Fibroblast of lung (primary cell): ENCODE data around the gene MRNIP. TPM values are rescaled to one million over a fixed set of nuclear protein-coding genes. Genes with fewer than 3 reads are reported as not detected.
A peak's percentile ranks its signal among the peaks of the same experiment; 100 is the strongest.

ENCODE experiments used
- DNase-seq, 2 donors: peaks; one replicate each; pipeline versions ENCODE4 v3.0.0 to v3.0.0-alpha.2; 2010; ENCODE audit warnings: low read depth in 2 of 2
- H2AFZ ChIP-seq: 2 replicates; pipeline ENCODE4 v1.5.1; 2012; ENCODE audit warnings: low read length, control low read depth, inconsistent platforms
- H3K27ac ChIP-seq: 2 replicates; pipeline ENCODE4 v1.5.1; 2011; ENCODE audit warnings: low read length, control low read depth; ENCODE audit not compliant: insufficient read depth
- H3K27me3 ChIP-seq: 2 replicates; pipeline ENCODE4 v1.5.1; 2011; ENCODE audit warnings: mild to moderate bottlenecking, low read length; ENCODE audit not compliant: control insufficient read depth, insufficient read depth
- H3K36me3 ChIP-seq: 2 replicates; pipeline ENCODE4 v1.5.1; 2011; ENCODE audit warnings: low read length; ENCODE audit not compliant: control insufficient read depth, insufficient read depth
- H3K4me1 ChIP-seq: 2 replicates; pipeline ENCODE4 v1.5.1; 2011; ENCODE audit warnings: low read length; ENCODE audit not compliant: control insufficient read depth, insufficient read depth; ENCODE audit errors: extremely low read depth
- H3K4me2 ChIP-seq: 2 replicates; pipeline ENCODE4 v1.5.1; 2011; ENCODE audit warnings: low read length, control low read depth; ENCODE audit not compliant: insufficient read depth; ENCODE audit errors: extremely low read depth
- H3K4me3 ChIP-seq, 4 experiments: fragments of 200-600 bp in 1 of 4; sonication (generic) in 1 of 4; replicated peaks in 1 of 4; 2 replicates each; pipeline ENCODE4 v1.5.1; 2011 to 2016; ENCODE audit warnings: low read length in 4 of 4, low read depth in 3 of 4, mild to moderate bottlenecking in 3 of 4, control low read depth in 2 of 4, inconsistent platforms in 1 of 4, mixed read lengths in 1 of 4; ENCODE audit not compliant: insufficient read depth in 1 of 4; ENCODE audit errors: control extremely low read depth in 1 of 4
- H3K79me2 ChIP-seq: 2 replicates; pipeline ENCODE4 v1.5.1; 2012; ENCODE audit warnings: mild to moderate bottlenecking, low read length, inconsistent platforms; ENCODE audit not compliant: control insufficient read depth, insufficient read depth
- H3K9ac ChIP-seq: 2 replicates; pipeline ENCODE4 v1.5.1; 2011; ENCODE audit warnings: mild to moderate bottlenecking, low read length, control low read depth; ENCODE audit not compliant: insufficient read depth
- H3K9me3 ChIP-seq: 2 replicates; pipeline ENCODE4 v1.5.1; 2012; ENCODE audit warnings: low read depth, low read length; ENCODE audit not compliant: control insufficient read depth, insufficient read depth
- H4K20me1 ChIP-seq: 2 replicates; pipeline ENCODE4 v1.5.1; 2011; ENCODE audit warnings: low read length; ENCODE audit not compliant: control insufficient read depth, insufficient read depth; ENCODE audit errors: extremely low read depth
- EZH2 ChIP-seq: IDR thresholded peaks from 2 replicates; pipeline ENCODE4 v1.5.1; 2012; ENCODE audit warnings: low read length, control low read depth, mild to moderate bottlenecking; ENCODE audit errors: missing control alignments
- polyA plus RNA-seq, 2 donors: library from polyadenylated mRNA; depleted of rRNA in 1 of 2; stranded (reverse) in 1 of 2; unstranded in 1 of 2; fragments of >200 nt; gene quantifications; 2 replicates each; pipeline ENCODE4 v1.2.1, GENCODE V29; 2011 to 2012; ENCODE audit warnings: missing spikeins in 1 of 2
- total RNA-seq: library from RNA; depleted of rRNA; stranded (reverse); fragments of >200 nt; gene quantifications from 2 replicates; pipeline ENCODE4 v1.2.1, GENCODE V29; 2014
- TF ChIP-seq, protein P1 (sequence below), 2 donors: IDR thresholded peaks in 1 of 2; conservative IDR thresholded peaks in 1 of 2; 1 replicate in 1 of 2; 2 replicates in 1 of 2; pipeline ENCODE4 v1.5.1; 2011 to 2012; ENCODE audit warnings: low read length in 2 of 2, control low read depth in 1 of 2, inconsistent platforms in 1 of 2, low read depth in 1 of 2, mild to moderate bottlenecking in 1 of 2

MRNIP gene
- total and polyA plus RNA-seq, 2 donors (not counting 1 experiment from before 2014, with no cell fraction given) = 8.6 to 21.0 TPM

DNA sequence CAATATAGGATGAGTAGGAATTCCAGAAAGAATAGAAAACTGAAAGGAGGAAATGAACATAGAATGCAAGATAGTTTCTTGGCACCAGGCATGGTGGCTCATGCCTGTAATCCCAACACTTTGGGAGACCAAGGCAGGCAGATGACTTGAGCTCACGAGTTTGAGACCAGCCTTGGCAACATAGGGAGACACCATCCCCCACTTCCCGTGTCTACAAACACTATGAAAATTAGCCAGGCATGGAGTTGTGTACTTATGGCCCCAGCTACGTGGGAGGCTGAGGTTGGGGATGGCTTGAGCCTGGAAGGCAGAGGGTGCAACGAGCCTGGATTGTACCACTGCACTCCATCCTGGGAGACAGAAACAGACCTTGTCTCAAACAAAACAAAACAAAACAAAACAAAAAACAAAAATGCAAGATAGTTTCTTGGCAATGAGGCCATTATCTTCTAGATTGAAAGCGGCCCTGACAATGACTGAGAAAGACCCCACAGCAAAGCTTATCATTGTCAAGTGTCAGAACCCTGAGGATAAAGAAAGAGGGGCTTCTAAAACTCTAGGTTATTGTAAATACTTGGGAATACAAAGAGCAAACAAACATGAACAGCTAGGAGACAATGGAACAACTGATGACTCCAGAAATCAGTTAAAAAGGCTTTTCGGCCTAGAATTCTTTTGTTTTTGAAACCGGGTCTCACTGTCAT lies 28.7 kb downstream of the MRNIP start:
- Histone ChIP-seq H3K9ac (no peak overlapping the region), H3K4me3 (no peak overlapping the region), H3K36me3 (peaks cover 52% of the 10 kb centered on the region), H3K27ac (no peak overlapping the region), H3K27me3 (no peaks in the 10 kb centered on the region), H3K4me2 (no peak overlapping the region), H3K79me2 (peaks cover 30% of the 10 kb centered on the region), H4K20me1 (no peaks in the 10 kb centered on the region), H2AFZ (no peak overlapping the region), H3K9me3 (no peaks in the 10 kb centered on the region), H3K4me1 (no peaks in the 10 kb centered on the region)
- TF ChIP-seq EZH2 = no peak
- TF ChIP-seq, protein P1, sequence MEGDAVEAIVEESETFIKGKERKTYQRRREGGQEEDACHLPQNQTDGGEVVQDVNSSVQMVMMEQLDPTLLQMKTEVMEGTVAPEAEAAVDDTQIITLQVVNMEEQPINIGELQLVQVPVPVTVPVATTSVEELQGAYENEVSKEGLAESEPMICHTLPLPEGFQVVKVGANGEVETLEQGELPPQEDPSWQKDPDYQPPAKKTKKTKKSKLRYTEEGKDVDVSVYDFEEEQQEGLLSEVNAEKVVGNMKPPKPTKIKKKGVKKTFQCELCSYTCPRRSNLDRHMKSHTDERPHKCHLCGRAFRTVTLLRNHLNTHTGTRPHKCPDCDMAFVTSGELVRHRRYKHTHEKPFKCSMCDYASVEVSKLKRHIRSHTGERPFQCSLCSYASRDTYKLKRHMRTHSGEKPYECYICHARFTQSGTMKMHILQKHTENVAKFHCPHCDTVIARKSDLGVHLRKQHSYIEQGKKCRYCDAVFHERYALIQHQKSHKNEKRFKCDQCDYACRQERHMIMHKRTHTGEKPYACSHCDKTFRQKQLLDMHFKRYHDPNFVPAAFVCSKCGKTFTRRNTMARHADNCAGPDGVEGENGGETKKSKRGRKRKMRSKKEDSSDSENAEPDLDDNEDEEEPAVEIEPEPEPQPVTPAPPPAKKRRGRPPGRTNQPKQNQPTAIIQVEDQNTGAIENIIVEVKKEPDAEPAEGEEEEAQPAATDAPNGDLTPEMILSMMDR (conservative IDR thresholded peaks at IDR 0.05 in 1 of 2, IDR thresholded peaks at IDR 0.05 in 1 of 2; ENCODE audit: low read depth in 1 of 2, low read length in 2 of 2) = no peak
- no peak for DNase-seq

DNA sequence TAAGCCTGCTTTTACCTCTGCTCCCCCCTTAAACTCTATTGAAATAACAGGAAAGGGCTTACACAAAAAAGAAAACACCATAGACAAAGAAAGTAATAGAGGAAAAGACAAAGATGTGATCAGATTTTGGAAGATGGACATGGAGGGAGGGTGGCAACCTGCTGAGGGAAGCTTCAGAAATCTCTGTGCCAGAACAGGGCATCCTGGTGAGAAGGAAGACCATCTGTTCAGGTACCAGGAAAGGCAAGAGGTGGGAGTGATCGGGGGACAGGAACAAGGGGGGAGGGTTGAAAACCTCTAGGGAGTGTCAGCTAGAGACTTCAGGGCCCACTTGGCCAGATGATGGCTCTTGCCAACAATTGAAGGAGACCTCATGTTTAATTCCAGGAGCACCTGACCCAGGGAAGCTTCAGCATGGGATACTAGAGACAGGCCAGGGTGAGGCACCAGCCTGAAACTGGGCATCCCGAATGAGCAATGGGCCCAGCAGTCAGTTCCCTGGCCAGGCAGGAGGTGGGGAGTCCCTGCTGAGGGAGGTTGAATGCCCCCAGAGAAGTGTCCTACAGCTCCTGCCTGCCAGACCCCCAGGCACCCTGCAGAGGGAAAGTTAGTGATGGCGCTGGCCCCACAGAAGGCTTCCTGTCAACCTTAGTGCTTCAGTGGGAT lies 29.7 kb downstream of the MRNIP start:
- no peaks in the 10 kb centered on the region for H4K20me1 ChIP-seq
- DNase-seq = no peak
- H3K9ac ChIP-seq = no peak overlapping the region
- peaks cover 58% of the 10 kb centered on the region for H3K36me3 ChIP-seq
- H2AFZ ChIP-seq = no peak overlapping the region
- peaks cover 4% of the 10 kb centered on the region for H3K4me1 ChIP-seq
- no peak overlapping the region for H3K4me2 ChIP-seq
- no peak overlapping the region for H3K27ac ChIP-seq
- H3K4me3 ChIP-seq = no peak overlapping the region
- H3K27me3 ChIP-seq = no peaks in the 10 kb centered on the region
- TF ChIP-seq, protein P1 (conservative IDR thresholded peaks at IDR 0.05 in 1 of 2, IDR thresholded peaks at IDR 0.05 in 1 of 2; ENCODE audit: low read depth in 1 of 2, low read length in 2 of 2) = no peak
- no peak for TF ChIP-seq EZH2
- peaks cover 40% of the 10 kb centered on the region for H3K79me2 ChIP-seq
- no peaks in the 10 kb centered on the region for H3K9me3 ChIP-seq

DNA sequence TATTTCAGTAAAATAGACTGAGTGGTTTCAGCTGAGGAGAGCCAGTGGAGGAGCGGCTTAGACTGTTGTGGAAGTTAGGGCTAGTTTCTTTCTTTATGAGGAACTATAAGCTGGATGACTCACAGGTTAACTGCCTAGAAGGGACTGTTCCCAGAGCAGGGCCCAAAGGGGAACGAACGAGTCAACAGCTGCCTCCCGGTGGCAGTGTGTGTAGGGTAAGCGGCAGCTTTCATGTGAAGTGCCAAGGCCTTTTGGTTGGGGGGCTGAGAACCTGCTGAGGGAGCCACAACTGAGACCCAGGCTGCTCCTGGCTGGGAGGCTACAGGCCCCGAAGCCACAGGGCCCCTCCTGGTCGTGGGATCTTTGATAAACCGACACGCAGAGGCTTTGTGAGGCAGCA lies 30.9 kb downstream of the MRNIP start:
- Histone ChIP-seq H3K79me2 (peaks cover 48% of the 10 kb centered on the region), H3K27ac (no peak overlapping the region)
- DNase-seq = peak; percentile 41 to 49

More for the DNA sequence above, 30.9 kb downstream of the MRNIP start:
- Histone ChIP-seq H3K36me3 (peaks cover 55% of the 10 kb centered on the region), H3K27me3 (no peaks in the 10 kb centered on the region), H3K4me1 (peaks cover 11% of the 10 kb centered on the region), H3K9me3 (no peaks in the 10 kb centered on the region), H3K9ac (no peak overlapping the region), H2AFZ (no peak overlapping the region), H3K4me2 (no peak overlapping the region), H3K4me3 (peak overlapping the region in 1 of 4 experiments; percentile 20), H4K20me1 (peaks cover 2% of the 10 kb centered on the region)
- TF ChIP-seq EZH2 = no peak
- TF ChIP-seq, protein P1 (conservative IDR thresholded peaks at IDR 0.05 in 1 of 2, IDR thresholded peaks at IDR 0.05 in 1 of 2; ENCODE audit: low read depth in 1 of 2, low read length in 2 of 2) = no peak
